CD14-positive monocyte (primary cell): ENCODE data around the gene TCF4. TPM values are rescaled to one million over a fixed set of nuclear protein-coding genes. Genes with fewer than 3 reads are reported as not detected.

Experiments
- DNase-seq, 3 donors: peaks; one replicate each; pipeline ENCODE4 v3.0.0-alpha.2; 2011 to 2022
- H2AFZ ChIP-seq: 2 replicates; pipeline ENCODE4 v1.6.0; 2012; ENCODE audit warnings: mild to moderate bottlenecking, low read depth, low read length, inconsistent platforms; ENCODE audit not compliant: insufficient read depth, poor library complexity, severe bottlenecking
- H3K27ac ChIP-seq, 2 donors: 1 replicate in 1 of 2; 2 replicates in 1 of 2; pipeline ENCODE4 v1.5.1; 2012 to 2013; ENCODE audit warnings: low read length in 2 of 2, control low read depth in 1 of 2, inconsistent platforms in 1 of 2, low read depth in 1 of 2, mild to moderate bottlenecking in 1 of 2
- H3K27me3 ChIP-seq, 2 donors: one replicate each; pipeline versions ENCODE4 v1.6.0 to v1.6.1; 2011 to 2013; ENCODE audit warnings: low read length in 2 of 2; ENCODE audit not compliant: control insufficient read depth in 2 of 2, insufficient read depth in 2 of 2
- H3K36me3 ChIP-seq, 2 donors: replicated peaks in 1 of 2; 1 replicate in 1 of 2; 2 replicates in 1 of 2; pipeline versions ENCODE4 v1.5.1 to v1.6.1; 2012 to 2013; ENCODE audit warnings: low read length in 2 of 2, control low read depth in 1 of 2, inconsistent platforms in 1 of 2, mild to moderate bottlenecking in 1 of 2; ENCODE audit not compliant: insufficient read depth in 2 of 2, control insufficient read depth in 1 of 2
- H3K4me1 ChIP-seq, 2 donors: 1 replicate in 1 of 2; 2 replicates in 1 of 2; pipeline versions ENCODE4 v1.5.1 to v1.6.1; 2012 to 2013; ENCODE audit warnings: low read length in 2 of 2, control low read depth in 1 of 2, inconsistent platforms in 1 of 2, mild to moderate bottlenecking in 1 of 2, moderate library complexity in 1 of 2; ENCODE audit not compliant: insufficient read depth in 2 of 2, control insufficient read depth in 1 of 2
- H3K4me2 ChIP-seq: replicated peaks from 2 replicates; pipeline ENCODE3; 2012; ENCODE audit warnings: low read length, moderate library complexity, mild to moderate bottlenecking; ENCODE audit not compliant: poor library complexity, severe bottlenecking; ENCODE audit errors: extremely low read depth
- H3K4me3 ChIP-seq, 3 experiments: fragments of 200-600 bp in 1 of 3; sonication (generic) in 1 of 3; replicated peaks in 1 of 3; 1 replicate in 2 of 3; 2 replicates in 1 of 3; pipeline ENCODE4 v1.5.1; 2011 to 2013; ENCODE audit warnings: low read length in 3 of 3, mild to moderate bottlenecking in 3 of 3, control low read depth in 2 of 3, low read depth in 2 of 3, inconsistent platforms in 1 of 3, moderate library complexity in 1 of 3
- H3K79me2 ChIP-seq: 2 replicates; pipeline ENCODE4 v1.6.0; 2012; ENCODE audit warnings: mild to moderate bottlenecking, control low read depth, inconsistent platforms, low read length, moderate library complexity; ENCODE audit not compliant: insufficient read depth
- H3K9ac ChIP-seq: 2 replicates; pipeline ENCODE4 v1.6.0; 2017; ENCODE audit warnings: low read length, mild to moderate bottlenecking; ENCODE audit not compliant: insufficient read depth, poor library complexity, severe bottlenecking
- H3K9me3 ChIP-seq, 2 donors: replicated peaks in 1 of 2; 1 replicate in 1 of 2; 2 replicates in 1 of 2; pipeline versions ENCODE4 v1.5.1 to v1.6.1; 2012 to 2013; ENCODE audit warnings: low read length in 2 of 2, control low read depth in 1 of 2; ENCODE audit not compliant: control insufficient read depth in 1 of 2, insufficient read depth in 1 of 2
- H4K20me1 ChIP-seq: 2 replicates; pipeline ENCODE4 v1.6.0; 2012; ENCODE audit warnings: mild to moderate bottlenecking, low read length, control low read depth, moderate library complexity; ENCODE audit not compliant: insufficient read depth
- H3K27ac Mint-ChIP-seq, 7 donors: one replicate each; pipeline ENCODE4 v1.8.0; 2020; ENCODE audit warnings: mild to moderate bottlenecking in 7 of 7, mixed read lengths in 7 of 7, moderate library complexity in 6 of 7, inconsistent platforms in 2 of 7
- H3K27me3 Mint-ChIP-seq, 3 donors: one replicate each; pipeline ENCODE4 v1.8.0; 2021 to 2022; ENCODE audit warnings: low read depth in 3 of 3, mild to moderate bottlenecking in 3 of 3, mixed read lengths in 3 of 3, moderate library complexity in 3 of 3, inconsistent platforms in 1 of 3
- H3K36me3 Mint-ChIP-seq, 2 donors: one replicate each; pipeline ENCODE4 v1.8.0; 2020; ENCODE audit warnings: mixed read lengths in 2 of 2, inconsistent platforms in 1 of 2, mild to moderate bottlenecking in 1 of 2
- H3K4me1 Mint-ChIP-seq: one replicate; pipeline ENCODE4 v1.8.0; 2020; ENCODE audit warnings: mild to moderate bottlenecking, mixed read lengths
- H3K4me3 Mint-ChIP-seq, 2 donors: one replicate each; pipeline ENCODE4 v1.8.0; 2020; ENCODE audit warnings: mild to moderate bottlenecking in 2 of 2, mixed read lengths in 2 of 2, moderate library complexity in 1 of 2
- H3K9me3 Mint-ChIP-seq, 7 donors: one replicate each; pipeline ENCODE4 v1.8.0; 2020 to 2022; ENCODE audit warnings: mixed read lengths in 7 of 7, mild to moderate bottlenecking in 6 of 7, moderate library complexity in 6 of 7, inconsistent platforms in 2 of 7
- WGBS: methylation state at CpG from one replicate; pipeline ENCODE4 v1.1.5; 2013; ENCODE audit warnings: missing lambda C conversion rate; ENCODE audit not compliant: insufficient coverage; 5-methylcytosine and 5-hydroxymethylcytosine counted together
- intact Hi-C, 2 donors: fragments of 100-400 bp; cut with micrococcal nuclease; formaldehyde crosslinking; loops; one replicate each; pipeline versions ENCODE4 v1.15.0 to v1.15.1; 2023
- polyA plus RNA-seq, 3 donors: library from polyadenylated mRNA; depleted of rRNA in 1 of 3; unstranded in 2 of 3; stranded (reverse) in 1 of 3; fragments of 300-500 nt in 2 of 3; fragments of >200 nt in 1 of 3; fragmentation: Illumina TruSeq in 2 of 3; gene quantifications; 1 replicate in 2 of 3; 2 replicates in 1 of 3; pipeline ENCODE4 v1.2.3, GENCODE V29; 2012 to 2021
- TF ChIP-seq, protein P1 (sequence below): fragments of 200-600 bp; IDR thresholded peaks from one replicate; pipeline ENCODE4 v1.8.0; 2022; ENCODE audit warnings: antibody characterized with exemption, mild to moderate bottlenecking

Gene TCF4
- polyA plus RNA-seq, 3 donors: 5.9 to 12.9 (median 10.7) TPM

DNA sequence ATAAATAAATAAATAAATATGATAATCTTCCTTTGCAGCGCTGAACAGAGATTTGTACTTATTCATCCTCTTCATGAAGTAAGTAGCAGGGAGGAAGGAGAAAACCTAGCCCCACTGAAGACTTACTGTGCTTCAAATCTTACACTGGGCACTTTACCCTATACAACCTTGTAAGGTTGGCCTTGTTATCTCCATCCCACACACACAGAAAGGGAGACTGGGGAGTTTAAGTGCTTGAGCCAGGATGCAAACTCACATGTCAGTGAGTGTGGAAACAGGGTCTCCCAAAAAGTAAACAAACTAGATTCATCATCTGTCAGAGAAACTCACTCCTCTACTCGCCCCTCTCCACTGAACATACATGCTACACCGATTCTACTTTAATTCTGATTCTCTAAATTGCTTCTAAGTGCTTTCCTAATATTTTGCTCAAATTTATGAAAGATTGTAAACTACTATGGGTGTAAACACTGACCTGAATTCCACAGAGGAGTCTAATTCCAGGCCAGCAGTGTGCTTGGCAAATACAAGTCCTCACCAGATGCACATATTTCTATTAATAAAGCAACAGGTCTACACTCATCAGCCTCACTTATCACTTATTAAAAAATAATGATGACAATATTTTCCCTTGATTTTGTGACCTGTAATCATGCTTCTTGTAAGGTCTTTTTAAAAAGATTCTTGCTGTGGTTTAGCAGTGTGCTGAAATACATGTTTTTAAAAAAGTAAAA, 155.5 kb downstream of the TCF4 start:
- Histone ChIP-seq H4K20me1 (no peaks in the 10 kb centered on the region), H3K36me3 (no peaks in the 10 kb centered on the region), H3K27me3 (no peaks in the 10 kb centered on the region), H3K79me2 (no peaks in the 10 kb centered on the region), H2AFZ (no peak overlapping the region), H3K9ac (no peak overlapping the region), H3K9me3 (no peaks in the 10 kb centered on the region), H3K4me2 (no peak overlapping the region), H3K4me1 (no peaks in the 10 kb centered on the region), H3K27ac (no peak overlapping the region), H3K4me3 (no peak overlapping the region)
- no peaks in the 10 kb centered on the region for H3K36me3 Mint-ChIP-seq
- TF ChIP-seq, protein P1, sequence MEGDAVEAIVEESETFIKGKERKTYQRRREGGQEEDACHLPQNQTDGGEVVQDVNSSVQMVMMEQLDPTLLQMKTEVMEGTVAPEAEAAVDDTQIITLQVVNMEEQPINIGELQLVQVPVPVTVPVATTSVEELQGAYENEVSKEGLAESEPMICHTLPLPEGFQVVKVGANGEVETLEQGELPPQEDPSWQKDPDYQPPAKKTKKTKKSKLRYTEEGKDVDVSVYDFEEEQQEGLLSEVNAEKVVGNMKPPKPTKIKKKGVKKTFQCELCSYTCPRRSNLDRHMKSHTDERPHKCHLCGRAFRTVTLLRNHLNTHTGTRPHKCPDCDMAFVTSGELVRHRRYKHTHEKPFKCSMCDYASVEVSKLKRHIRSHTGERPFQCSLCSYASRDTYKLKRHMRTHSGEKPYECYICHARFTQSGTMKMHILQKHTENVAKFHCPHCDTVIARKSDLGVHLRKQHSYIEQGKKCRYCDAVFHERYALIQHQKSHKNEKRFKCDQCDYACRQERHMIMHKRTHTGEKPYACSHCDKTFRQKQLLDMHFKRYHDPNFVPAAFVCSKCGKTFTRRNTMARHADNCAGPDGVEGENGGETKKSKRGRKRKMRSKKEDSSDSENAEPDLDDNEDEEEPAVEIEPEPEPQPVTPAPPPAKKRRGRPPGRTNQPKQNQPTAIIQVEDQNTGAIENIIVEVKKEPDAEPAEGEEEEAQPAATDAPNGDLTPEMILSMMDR: no peak
- peaks cover 0 to 5% (median 1%) of the 10 kb centered on the region in 7 donors for H3K9me3 Mint-ChIP-seq
- peaks cover 0 to 3% (median 0%) of the 10 kb centered on the region in 3 donors for H3K27me3 Mint-ChIP-seq
- H3K4me1 Mint-ChIP-seq: no peaks in the 10 kb centered on the region
- WGBS: 100% methylated on average over 1 of the region's 3 CpGs
- intact Hi-C loops: no loop called here
- no peak overlapping the region for H3K27ac Mint-ChIP-seq
- H3K4me3 Mint-ChIP-seq: no peak overlapping the region
- DNase-seq: no peak

DNA sequence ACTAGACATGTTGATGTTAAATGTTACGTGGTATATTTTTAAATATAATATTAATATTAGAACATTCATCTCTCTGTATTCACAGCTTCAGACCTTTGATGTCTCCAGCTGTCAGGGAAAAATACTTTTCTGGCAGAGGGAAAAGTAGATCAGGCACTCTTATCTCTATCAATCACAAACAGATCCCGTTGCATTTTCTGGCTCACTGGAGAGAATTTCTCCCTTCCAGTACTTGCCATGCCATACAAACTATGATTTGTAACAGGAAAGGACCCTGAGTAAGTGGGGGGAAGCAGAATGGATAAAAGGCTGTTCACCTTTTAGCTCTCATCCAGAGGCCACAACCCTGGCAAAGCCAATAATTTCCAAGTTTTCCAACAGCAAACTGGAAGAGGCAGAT, 158.0 kb downstream of the TCF4 start:
- no peak overlapping the region for H3K4me3 ChIP-seq
- no peak overlapping the region for H3K27ac Mint-ChIP-seq
- H3K4me2 ChIP-seq: no peak overlapping the region
- intact Hi-C loops: no loop called here
- no peaks in the 10 kb centered on the region for H3K79me2 ChIP-seq
- no peaks in the 10 kb centered on the region for H3K27me3 ChIP-seq
- H3K9me3 ChIP-seq: no peaks in the 10 kb centered on the region
- H3K27me3 Mint-ChIP-seq: peaks cover 0 to 3% (median 0%) of the 10 kb centered on the region in 3 donors
- no peak overlapping the region for H3K9ac ChIP-seq
- H3K4me1 ChIP-seq: no peaks in the 10 kb centered on the region
- no peaks in the 10 kb centered on the region for H3K36me3 ChIP-seq
- H3K4me1 Mint-ChIP-seq: no peaks in the 10 kb centered on the region
- H2AFZ ChIP-seq: no peak overlapping the region
- TF ChIP-seq, protein P1: no peak
- peaks cover 0 to 5% (median 1%) of the 10 kb centered on the region in 7 donors for H3K9me3 Mint-ChIP-seq
- H3K4me3 Mint-ChIP-seq: no peak overlapping the region
- whole genome bisulfite sequencing: no CpG with 5 or more reads among the region's 2 CpGs
- no peaks in the 10 kb centered on the region for H3K36me3 Mint-ChIP-seq
- DNase-seq: no peak
- no peak overlapping the region for H3K27ac ChIP-seq
- no peaks in the 10 kb centered on the region for H4K20me1 ChIP-seq
